Large intestine (tissue), 3 donors: Measurements from ENCODE around the gene OSBPL3. TPM values are rescaled to one million over a fixed set of nuclear protein-coding genes. Genes with fewer than 3 reads are reported as not detected.

ENCODE experiments used
- DNase-seq, 2 donors: peaks; one replicate each; pipeline versions ENCODE4 v3.0.0 to v3.0.0-alpha.2; 2013
- H3K27ac ChIP-seq: one replicate; pipeline ENCODE4 v1.5.1; 2013; ENCODE audit warnings: low read length
- H3K27me3 ChIP-seq: 2 replicates; pipeline ENCODE4 v1.6.1; 2013; ENCODE audit warnings: low read length; ENCODE audit not compliant: control insufficient read depth, insufficient read depth
- H3K36me3 ChIP-seq: 2 replicates; pipeline ENCODE4 v1.6.1; 2013; ENCODE audit warnings: low read length; ENCODE audit not compliant: control insufficient read depth, insufficient read depth
- H3K4me1 ChIP-seq: one replicate; pipeline ENCODE4 v1.6.1; 2013; ENCODE audit warnings: low read length; ENCODE audit not compliant: control insufficient read depth, insufficient read depth
- H3K4me3 ChIP-seq: one replicate; pipeline ENCODE4 v1.5.1; 2013; ENCODE audit warnings: low read length
- H3K9me3 ChIP-seq: one replicate; pipeline ENCODE4 v1.6.1; 2013; ENCODE audit warnings: mild to moderate bottlenecking, low read depth, low read length, moderate library complexity; ENCODE audit not compliant: control insufficient read depth
- WGBS: methylation state at CpG from one replicate; pipeline ENCODE4 v1.1.5; 2013; ENCODE audit warnings: low lambda C conversion rate; ENCODE audit not compliant: insufficient coverage; 5-methylcytosine and 5-hydroxymethylcytosine counted together
- polyA plus RNA-seq: library from polyadenylated mRNA; unstranded; fragments of 120-200 nt; gene quantifications from one replicate; pipeline ENCODE4 v1.2.1, GENCODE V29; 2013

The OSBPL3 gene
- polyA plus RNA-seq, 1 donor = 32.4 TPM

GRCh38 chr7:24788075-24788474 is 191.9 kb downstream of the OSBPL3 start:
- H3K4me3 ChIP-seq = no peak overlapping the region
- H3K36me3 ChIP-seq = no peaks in the 10 kb centered on the region
- DNase-seq = no peak
- 67% methylated on average over 1 of the region's 9 CpGs for WGBS
- peaks cover 19% of the 10 kb centered on the region for H3K4me1 ChIP-seq
- H3K9me3 ChIP-seq = no peaks in the 10 kb centered on the region
- H3K27me3 ChIP-seq = no peaks in the 10 kb centered on the region
- peak overlapping the region; percentile 49 for H3K27ac ChIP-seq

GRCh38 chr7:24786941-24787340 is 193.0 kb downstream of the OSBPL3 start:
- Histone ChIP-seq H3K9me3 (no peaks in the 10 kb centered on the region), H3K27me3 (no peaks in the 10 kb centered on the region), H3K4me3 (no peak overlapping the region), H3K36me3 (no peaks in the 10 kb centered on the region), H3K4me1 (peaks cover 19% of the 10 kb centered on the region), H3K27ac (no peak overlapping the region)
- WGBS = no CpG with 5 or more reads among the region's 5 CpGs
- no peak for DNase-seq

- Histone ChIP-seq H3K4me1 (peaks cover 19% of the 10 kb centered on the region), H3K27ac (no peak overlapping the region), H3K27me3 (no peaks in the 10 kb centered on the region), H3K4me3 (no peak overlapping the region), H3K36me3 (no peaks in the 10 kb centered on the region), H3K9me3 (no peaks in the 10 kb centered on the region)
- no peak for DNase-seq
- WGBS = 100% methylated on average over 1 of the region's 4 CpGs
These were observed 193.7 kb downstream of the OSBPL3 start for GRCh38 chr7:24786306-24786705.

GRCh38 chr7:24784277-24784676 is 195.7 kb downstream of the OSBPL3 start:
- H3K4me3 ChIP-seq = no peak overlapping the region
- no peaks in the 10 kb centered on the region for H3K27me3 ChIP-seq
- no peaks in the 10 kb centered on the region for H3K36me3 ChIP-seq
- no peaks in the 10 kb centered on the region for H3K9me3 ChIP-seq
- no CpG with 5 or more reads among the region's 5 CpGs for WGBS
- peak overlapping the region; percentile 74 for H3K27ac ChIP-seq
- H3K4me1 ChIP-seq = peaks cover 15% of the 10 kb centered on the region
- peak; percentile 62 to 76 for DNase-seq

GRCh38 chr7:24783698-24784097 is 196.3 kb downstream of the OSBPL3 start:
- Histone ChIP-seq H3K9me3 (no peaks in the 10 kb centered on the region), H3K36me3 (no peaks in the 10 kb centered on the region), H3K27me3 (no peaks in the 10 kb centered on the region), H3K27ac (peak overlapping the region; percentile 74), H3K4me1 (peaks cover 14% of the 10 kb centered on the region), H3K4me3 (no peak overlapping the region)
- no peak for DNase-seq
- WGBS = no CpG with 5 or more reads among the region's 2 CpGs

GRCh38 chr7:24781106-24781505 is 198.9 kb downstream of the OSBPL3 start:
- Histone ChIP-seq H3K36me3 (no peaks in the 10 kb centered on the region), H3K27me3 (no peaks in the 10 kb centered on the region), H3K9me3 (no peaks in the 10 kb centered on the region), H3K4me3 (no peak overlapping the region), H3K27ac (no peak overlapping the region), H3K4me1 (peaks cover 5% of the 10 kb centered on the region)
- no peak for DNase-seq
- no CpG with 5 or more reads among the region's 4 CpGs for WGBS

GRCh38 chr7:24779283-24779655 is 200.7 kb downstream of the OSBPL3 start:
- no peaks in the 10 kb centered on the region for H3K36me3 ChIP-seq
- H3K4me3 ChIP-seq = no peak overlapping the region
- peaks cover 5% of the 10 kb centered on the region for H3K4me1 ChIP-seq
- no peaks in the 10 kb centered on the region for H3K27me3 ChIP-seq
- H3K9me3 ChIP-seq = no peaks in the 10 kb centered on the region
- WGBS = no CpG with 5 or more reads among the region's 2 CpGs
- no peak overlapping the region for H3K27ac ChIP-seq
- no peak for DNase-seq

GRCh38 chr7:24778543-24779282 is 201.3 kb downstream of the OSBPL3 start:
- WGBS = no CpG with 5 or more reads among the region's 9 CpGs
- Histone ChIP-seq H3K36me3 (no peaks in the 10 kb centered on the region), H3K27ac (no peak overlapping the region), H3K4me1 (peaks cover 2% of the 10 kb centered on the region), H3K9me3 (no peaks in the 10 kb centered on the region), H3K27me3 (no peaks in the 10 kb centered on the region), H3K4me3 (no peak overlapping the region)
- no peak for DNase-seq

- 100% methylated on average over 1 of the region's 3 CpGs for WGBS
These were observed 202.2 kb downstream of the OSBPL3 start for GRCh38 chr7:24777806-24778205.

GRCh38 chr7:24773646-24774045 is 206.3 kb downstream of the OSBPL3 start:
- no peaks in the 10 kb centered on the region for H3K27me3 ChIP-seq
- H3K27ac ChIP-seq = no peak overlapping the region
- no peaks in the 10 kb centered on the region for H3K9me3 ChIP-seq
- H3K4me1 ChIP-seq = no peaks in the 10 kb centered on the region
- DNase-seq = no peak
- no peak overlapping the region for H3K4me3 ChIP-seq
- H3K36me3 ChIP-seq = no peaks in the 10 kb centered on the region

More at GRCh38 chr7:24777806-24778205, 202.2 kb downstream of the OSBPL3 start:
- Histone ChIP-seq H3K4me1 (no peaks in the 10 kb centered on the region), H3K36me3 (no peaks in the 10 kb centered on the region), H3K27me3 (no peaks in the 10 kb centered on the region), H3K4me3 (no peak overlapping the region), H3K27ac (no peak overlapping the region), H3K9me3 (no peaks in the 10 kb centered on the region)
- DNase-seq = no peak

GRCh38 chr7:24769851-24770250 is 210.1 kb downstream of the OSBPL3 start:
- WGBS = no CpG with 5 or more reads among the region's 2 CpGs
- Histone ChIP-seq H3K36me3 (no peaks in the 10 kb centered on the region), H3K4me3 (no peak overlapping the region), H3K27me3 (no peaks in the 10 kb centered on the region), H3K27ac (no peak overlapping the region), H3K4me1 (no peaks in the 10 kb centered on the region), H3K9me3 (no peaks in the 10 kb centered on the region)
- no peak for DNase-seq
